Measurements from ENCODE around the gene SMG9. TPM values are rescaled to one million over a fixed set of nuclear protein-coding genes. Genes with fewer than 3 reads are reported as not detected.

SMG9 gene
- total RNA-seq, 4 donors from 2014 or later: 14.6 to 49.8 (median 28.0) TPM

DNA sequence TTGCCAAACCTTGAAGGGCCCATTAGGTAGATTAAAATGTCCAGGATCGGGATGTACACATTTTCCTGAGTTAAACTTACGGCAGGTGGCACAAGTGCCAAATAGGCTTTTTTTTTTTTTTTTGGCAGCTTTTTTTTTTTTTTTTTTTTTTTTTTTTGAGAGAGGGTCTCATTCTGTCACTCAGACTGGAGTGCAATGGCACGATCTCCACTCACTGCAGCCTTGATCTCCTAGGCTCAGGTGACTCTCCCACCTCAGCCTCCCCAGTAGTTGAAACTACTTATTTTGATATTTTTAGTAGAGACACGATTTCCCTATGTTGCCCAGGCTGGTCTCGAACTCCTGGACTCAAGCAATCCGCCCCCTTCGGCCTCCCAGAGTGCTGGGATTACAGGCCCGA is 29.9 kb downstream of the SMG9 start:
- whole genome bisulfite sequencing, 2 donors: 71 to 75% methylated on average over 8 of the region's 8 CpGs
- H3K4me1 ChIP-seq: no peaks in the 10 kb centered on the region
- no peak for DNase-seq (ENCODE audit: low spot score in 2 of 2)
- no peaks in the 10 kb centered on the region for H3K9me3 ChIP-seq
- H3K27me3 ChIP-seq: no peaks in the 10 kb centered on the region
- TF ChIP-seq POLR2A (IDR thresholded peaks at IDR 0.05) (no peak), CTCF (IDR thresholded peaks at IDR 0.05) (no peak), EP300 (IDR thresholded peaks at IDR 0.05) (no peak)
- H3K36me3 ChIP-seq: peaks cover 0 to 22% (median 0%) of the 10 kb centered on the region in 3 donors
- H3K27ac ChIP-seq: no peak overlapping the region
- no peak overlapping the region for H3K4me3 ChIP-seq

DNA sequence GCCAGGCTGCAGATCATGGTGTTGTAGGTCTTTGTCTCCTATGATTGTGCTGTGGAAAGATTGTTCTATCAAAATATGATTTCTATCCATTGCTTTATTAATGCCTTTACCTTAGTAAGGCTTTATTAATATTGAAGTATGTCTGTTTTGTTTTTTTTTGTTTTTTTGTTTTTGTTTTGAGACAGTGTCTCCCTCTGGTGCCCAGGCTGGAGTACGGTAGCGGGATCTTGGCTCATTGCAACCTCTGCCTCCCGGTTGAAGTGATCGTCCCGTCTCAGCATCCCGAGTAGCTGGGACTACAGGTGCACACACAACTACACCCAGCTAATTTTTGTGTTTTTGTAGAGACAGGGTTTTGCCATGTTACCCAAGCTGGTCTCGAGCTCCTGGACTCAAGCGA is 31.2 kb downstream of the SMG9 start:
- Histone ChIP-seq H3K27ac (no peak overlapping the region), H3K27me3 (no peaks in the 10 kb centered on the region), H3K4me1 (no peaks in the 10 kb centered on the region), H3K36me3 (peaks cover 0 to 9% (median 0%) of the 10 kb centered on the region in 3 donors), H3K9me3 (no peaks in the 10 kb centered on the region), H3K4me3 (no peak overlapping the region)
- 50 to 62% methylated on average over 8 of the region's 8 CpGs for WGBS, 2 donors
- no peak for DNase-seq (ENCODE audit: low spot score in 2 of 2)
- TF ChIP-seq POLR2A (IDR thresholded peaks at IDR 0.05): no peak
- TF ChIP-seq CTCF (IDR thresholded peaks at IDR 0.05): no peak
- no peak for TF ChIP-seq EP300 (IDR thresholded peaks at IDR 0.05)

DNA sequence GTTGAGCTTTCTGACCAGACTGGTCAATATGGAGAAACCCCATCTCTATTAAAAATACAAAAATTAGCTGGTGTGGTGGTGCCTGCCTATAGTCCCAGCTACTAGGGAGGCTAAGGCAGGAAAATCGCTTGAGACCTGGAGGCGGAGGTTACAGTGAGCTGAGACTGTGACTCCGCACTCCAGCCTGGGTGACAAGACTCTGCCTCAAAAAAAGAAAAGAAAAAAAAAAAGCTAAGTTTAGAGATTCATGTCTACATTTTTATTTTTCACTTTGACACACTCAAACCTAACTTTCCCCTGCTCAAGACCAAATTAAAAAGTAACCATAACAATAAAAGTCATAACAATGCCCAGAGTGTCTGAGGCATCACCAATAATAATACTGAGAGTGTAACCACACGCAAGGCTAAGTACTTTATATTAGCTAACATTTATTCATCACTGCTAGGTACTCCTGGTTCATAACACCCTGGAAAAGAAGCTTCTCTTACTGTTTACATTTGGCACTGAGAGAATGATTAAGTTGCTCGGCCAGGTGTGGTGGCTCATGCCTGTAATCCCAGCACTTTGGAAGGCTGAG is 33.2 kb downstream of the SMG9 start:
- DNase-seq (ENCODE audit: low spot score in 2 of 2): no peak
- H3K36me3 ChIP-seq: no peaks in the 10 kb centered on the region
- H3K9me3 ChIP-seq: no peaks in the 10 kb centered on the region
- WGBS, 2 donors: 83 to 84% methylated on average over 5 of the region's 5 CpGs
- TF ChIP-seq POLR2A (IDR thresholded peaks at IDR 0.05) (no peak), EP300 (IDR thresholded peaks at IDR 0.05) (no peak), CTCF (IDR thresholded peaks at IDR 0.05) (no peak)
- no peaks in the 10 kb centered on the region for H3K4me1 ChIP-seq
- no peak overlapping the region for H3K4me3 ChIP-seq
- no peak overlapping the region for H3K27ac ChIP-seq
- H3K27me3 ChIP-seq: no peaks in the 10 kb centered on the region

- Histone ChIP-seq H3K27ac (no peak overlapping the region), H3K9me3 (no peaks in the 10 kb centered on the region), H3K4me3 (no peak overlapping the region), H3K36me3 (no peaks in the 10 kb centered on the region), H3K27me3 (no peaks in the 10 kb centered on the region), H3K4me1 (no peaks in the 10 kb centered on the region)
- WGBS, 2 donors: 84 to 87% methylated on average over 10 of the region's 10 CpGs
- no peak for DNase-seq (ENCODE audit: low spot score in 2 of 2)
- no peak for TF ChIP-seq POLR2A (IDR thresholded peaks at IDR 0.05)
- TF ChIP-seq CTCF (IDR thresholded peaks at IDR 0.05): no peak
- TF ChIP-seq EP300 (IDR thresholded peaks at IDR 0.05): no peak
Observed at GRCh38 chr19:43720936-43721335, 33.8 kb downstream of the SMG9 start.

- H3K9me3 ChIP-seq: no peaks in the 10 kb centered on the region
- 56 to 57% methylated on average over 5 of the region's 5 CpGs for WGBS, 2 donors
- no peak overlapping the region for H3K4me3 ChIP-seq
- no peaks in the 10 kb centered on the region for H3K36me3 ChIP-seq
- H3K27ac ChIP-seq: no peak overlapping the region
- no peak for TF ChIP-seq CTCF (IDR thresholded peaks at IDR 0.05)
- TF ChIP-seq POLR2A (IDR thresholded peaks at IDR 0.05): no peak
- no peak for TF ChIP-seq EP300 (IDR thresholded peaks at IDR 0.05)
- no peaks in the 10 kb centered on the region for H3K27me3 ChIP-seq
- no peak for DNase-seq (ENCODE audit: low spot score in 2 of 2)
- no peaks in the 10 kb centered on the region for H3K4me1 ChIP-seq
Observed at GRCh38 chr19:43719918-43720317, 34.8 kb downstream of the SMG9 start.

Data from tibial nerve (tissue), 4 donors.